ENCODE measurements around the gene MIA. TPM values are rescaled to one million over a fixed set of nuclear protein-coding genes. Genes with fewer than 3 reads are reported as not detected.

Gene MIA
- total and polyA plus RNA-seq, 9 of the 15 experiments (the other 6 are each of a cell fraction or from before 2014, with no cell fraction given): 0.21 TPM; not detected in 8

DNA sequence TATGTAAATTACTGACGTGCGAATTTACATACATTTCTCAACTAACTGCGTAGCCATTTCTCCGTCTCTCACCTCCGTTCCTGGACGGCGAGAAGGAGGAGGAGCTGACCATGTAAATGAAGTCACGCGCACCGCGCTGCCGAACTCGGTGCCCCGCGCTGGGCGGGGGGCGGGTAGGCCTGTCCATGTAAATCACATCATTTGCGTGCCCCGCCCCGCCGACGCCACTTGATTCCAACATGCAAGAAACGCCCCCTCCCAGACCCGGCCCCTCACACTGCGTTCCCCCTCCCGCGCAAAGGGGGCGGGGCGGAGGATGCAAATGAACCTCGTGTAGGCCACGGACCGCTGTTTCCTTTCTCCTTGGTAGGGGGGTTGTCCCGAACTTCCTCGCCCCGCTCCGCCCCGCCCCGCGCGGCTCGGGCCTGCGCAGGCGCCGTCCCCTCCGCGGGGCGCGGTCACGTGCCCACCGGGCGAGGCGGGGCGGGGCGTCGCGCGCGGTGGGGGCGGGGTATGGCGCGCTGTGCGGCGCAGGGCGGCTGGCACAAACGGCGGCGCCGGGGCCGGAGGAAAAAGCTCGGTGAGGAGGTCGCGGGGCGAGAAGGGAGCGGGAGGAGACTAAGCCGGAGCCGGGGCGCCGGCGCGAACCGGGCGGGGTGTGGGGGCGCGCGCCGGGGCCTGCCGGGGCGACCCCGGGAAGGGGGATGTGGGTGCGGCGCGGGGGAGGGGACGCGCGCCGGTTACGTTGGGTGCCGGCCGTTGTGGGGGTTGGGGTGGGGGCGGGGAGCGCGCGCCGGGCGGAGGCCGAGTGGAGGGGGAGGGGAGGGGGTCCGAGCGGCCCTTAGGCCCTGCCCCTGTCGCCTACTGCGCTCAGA is 23.6 kb downstream of the MIA start, which contains the start of gene EGLN2 (continued):
- TF ChIP-seq, protein P1, sequence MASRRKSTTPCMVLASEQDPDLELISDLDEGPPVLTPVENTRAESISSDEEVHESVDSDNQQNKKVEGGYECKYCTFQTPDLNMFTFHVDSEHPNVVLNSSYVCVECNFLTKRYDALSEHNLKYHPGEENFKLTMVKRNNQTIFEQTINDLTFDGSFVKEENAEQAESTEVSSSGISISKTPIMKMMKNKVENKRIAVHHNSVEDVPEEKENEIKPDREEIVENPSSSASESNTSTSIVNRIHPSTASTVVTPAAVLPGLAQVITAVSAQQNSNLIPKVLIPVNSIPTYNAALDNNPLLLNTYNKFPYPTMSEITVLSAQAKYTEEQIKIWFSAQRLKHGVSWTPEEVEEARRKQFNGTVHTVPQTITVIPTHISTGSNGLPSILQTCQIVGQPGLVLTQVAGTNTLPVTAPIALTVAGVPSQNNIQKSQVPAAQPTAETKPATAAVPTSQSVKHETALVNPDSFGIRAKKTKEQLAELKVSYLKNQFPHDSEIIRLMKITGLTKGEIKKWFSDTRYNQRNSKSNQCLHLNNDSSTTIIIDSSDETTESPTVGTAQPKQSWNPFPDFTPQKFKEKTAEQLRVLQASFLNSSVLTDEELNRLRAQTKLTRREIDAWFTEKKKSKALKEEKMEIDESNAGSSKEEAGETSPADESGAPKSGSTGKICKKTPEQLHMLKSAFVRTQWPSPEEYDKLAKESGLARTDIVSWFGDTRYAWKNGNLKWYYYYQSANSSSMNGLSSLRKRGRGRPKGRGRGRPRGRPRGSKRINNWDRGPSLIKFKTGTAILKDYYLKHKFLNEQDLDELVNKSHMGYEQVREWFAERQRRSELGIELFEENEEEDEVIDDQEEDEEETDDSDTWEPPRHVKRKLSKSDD (conservative IDR thresholded peaks at IDR 0.05; ENCODE audit: low read length): no peak
- TF ChIP-seq HLTF (IDR thresholded peaks at IDR 0.05) (no peak), EZH2 (IDR thresholded peaks at IDR 0.05; ENCODE audit: borderline replicate concordance, low read depth, low read length) (no peak), BCL6 (CRISPR knock-in tag; IDR thresholded peaks at IDR 0.05) (no peak), FOS (IDR thresholded peaks at IDR 0.05; ENCODE audit: extremely low read depth, insufficient read length) (no peak), PCBP1 (IDR thresholded peaks at IDR 0.05; ENCODE audit: low read depth, low read length, poor library complexity, severe bottlenecking) (peak; percentile 49), ZNF263 (CRISPR knock-in tag; IDR thresholded peaks at IDR 0.05; ENCODE audit: borderline replicate concordance) (no peak), HNRNPLL (IDR thresholded peaks at IDR 0.05; ENCODE audit: low read depth, low read length, poor library complexity, severe bottlenecking) (peak; percentile 62), ZC3H8 (IDR thresholded peaks at IDR 0.05) (no peak), PHF20 (IDR thresholded peaks at IDR 0.05; ENCODE audit: partially characterized antibody) (no peak), BACH1 (tag; IDR thresholded peaks at IDR 0.05) (no peak), NFE2 (IDR thresholded peaks at IDR 0.05; ENCODE audit: low read depth) (no peak), ZNF785 (CRISPR knock-in tag; IDR thresholded peaks at IDR 0.05) (no peak), ZNF175 (CRISPR knock-in tag; IDR thresholded peaks at IDR 0.05; ENCODE audit: low read depth) (no peak), RFX7 (CRISPR knock-in tag; IDR thresholded peaks at IDR 0.05) (no peak), THRAP3 (IDR thresholded peaks at IDR 0.05; ENCODE audit: borderline replicate concordance) (no peak), E2F3 (CRISPR knock-in tag; IDR thresholded peaks at IDR 0.05) (no peak), NELFE (IDR thresholded peaks at IDR 0.05; ENCODE audit: insufficient read depth, insufficient read length) (no peak), ADNP (tag; IDR thresholded peaks at IDR 0.05) (no peak), ESRRB (CRISPR knock-in tag; IDR thresholded peaks at IDR 0.05; ENCODE audit: borderline replicate concordance) (no peak), NCOR1 (IDR thresholded peaks at IDR 0.05) (no peak)
- TF ChIP-seq, protein P2, sequence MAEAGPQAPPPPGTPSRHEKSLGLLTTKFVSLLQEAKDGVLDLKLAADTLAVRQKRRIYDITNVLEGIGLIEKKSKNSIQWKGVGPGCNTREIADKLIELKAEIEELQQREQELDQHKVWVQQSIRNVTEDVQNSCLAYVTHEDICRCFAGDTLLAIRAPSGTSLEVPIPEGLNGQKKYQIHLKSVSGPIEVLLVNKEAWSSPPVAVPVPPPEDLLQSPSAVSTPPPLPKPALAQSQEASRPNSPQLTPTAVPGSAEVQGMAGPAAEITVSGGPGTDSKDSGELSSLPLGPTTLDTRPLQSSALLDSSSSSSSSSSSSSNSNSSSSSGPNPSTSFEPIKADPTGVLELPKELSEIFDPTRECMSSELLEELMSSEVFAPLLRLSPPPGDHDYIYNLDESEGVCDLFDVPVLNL (CRISPR knock-in tag; IDR thresholded peaks at IDR 0.05; ENCODE audit: low read depth): no peak
- TF ChIP-seq, protein P3, sequence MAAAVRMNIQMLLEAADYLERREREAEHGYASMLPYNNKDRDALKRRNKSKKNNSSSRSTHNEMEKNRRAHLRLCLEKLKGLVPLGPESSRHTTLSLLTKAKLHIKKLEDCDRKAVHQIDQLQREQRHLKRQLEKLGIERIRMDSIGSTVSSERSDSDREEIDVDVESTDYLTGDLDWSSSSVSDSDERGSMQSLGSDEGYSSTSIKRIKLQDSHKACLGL (CRISPR knock-in tag; IDR thresholded peaks at IDR 0.05; ENCODE audit: borderline replicate concordance, poor library complexity, severe bottlenecking): no peak
- TF ChIP-seq, protein P4, sequence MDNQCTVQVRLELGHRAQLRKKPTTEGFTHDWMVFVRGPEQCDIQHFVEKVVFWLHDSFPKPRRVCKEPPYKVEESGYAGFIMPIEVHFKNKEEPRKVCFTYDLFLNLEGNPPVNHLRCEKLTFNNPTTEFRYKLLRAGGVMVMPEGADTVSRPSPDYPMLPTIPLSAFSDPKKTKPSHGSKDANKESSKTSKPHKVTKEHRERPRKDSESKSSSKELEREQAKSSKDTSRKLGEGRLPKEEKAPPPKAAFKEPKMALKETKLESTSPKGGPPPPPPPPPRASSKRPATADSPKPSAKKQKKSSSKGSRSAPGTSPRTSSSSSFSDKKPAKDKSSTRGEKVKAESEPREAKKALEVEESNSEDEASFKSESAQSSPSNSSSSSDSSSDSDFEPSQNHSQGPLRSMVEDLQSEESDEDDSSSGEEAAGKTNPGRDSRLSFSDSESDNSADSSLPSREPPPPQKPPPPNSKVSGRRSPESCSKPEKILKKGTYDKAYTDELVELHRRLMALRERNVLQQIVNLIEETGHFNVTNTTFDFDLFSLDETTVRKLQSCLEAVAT (IDR thresholded peaks at IDR 0.05): no peak

Data from K562 (cell line).